GM12878 (cell line): ENCODE measurements around the gene SIRPD. TPM values are rescaled to one million over a fixed set of nuclear protein-coding genes. Genes with fewer than 3 reads are reported as not detected.

Experiments used
- FOXK2 ChIP-seq: fragments of 450-650 bp; IDR thresholded peaks from 2 replicates; pipeline ENCODE4 v1.6.1; 2017; ENCODE audit warnings: mild to moderate bottlenecking, moderate library complexity
- JUNB ChIP-seq: IDR thresholded peaks from 2 replicates; pipeline ENCODE4 v1.6.1; 2016; ENCODE audit warnings: antibody characterized with exemption, mild to moderate bottlenecking
- PAX5 ChIP-seq: IDR thresholded peaks from 2 replicates; pipeline ENCODE4 v1.6.1; 2011; ENCODE audit warnings: low read depth, low read length, borderline replicate concordance
- PML ChIP-seq: IDR thresholded peaks from 2 replicates; pipeline ENCODE4 v1.6.1; 2012; ENCODE audit warnings: low read length, inconsistent platforms
- SMC3 ChIP-seq: IDR thresholded peaks from 2 replicates; pipeline ENCODE4 v1.6.1; 2011; ENCODE audit warnings: low read length, improper control_type of control experiment, borderline replicate concordance
- TBL1XR1 ChIP-seq: IDR thresholded peaks from 2 replicates; pipeline ENCODE4 v1.6.1; 2012; ENCODE audit warnings: low read depth, low read length, improper control_type of control experiment
- ZNF207 ChIP-seq: fragments of 450-650 bp; IDR thresholded peaks from 2 replicates; pipeline ENCODE4 v1.6.1; 2014; ENCODE audit warnings: antibody characterized with exemption, mild to moderate bottlenecking, borderline replicate concordance
- polyA plus RNA-seq, 11 experiments: library from polyadenylated mRNA; depleted of rRNA in 4 of 11; unstranded in 6 of 11; stranded (reverse) in 5 of 11; fragments of >200 nt; fragmentation: Nextera tagmentation in 4 of 11; fragmentation: Illumina TruSeq in 1 of 11; extraction: Ambion mirVana in 4 of 11; extraction: Trizol in 1 of 11; gene quantifications; 1 replicate in 1 of 11; 2 replicates in 10 of 11; pipeline versions ENCODE4 v1.2.1 to v1.2.3, GENCODE V29; 2011 to 2016; ENCODE audit warnings: inconsistent platforms in 2 of 11, missing spikeins in 2 of 11, low read depth in 1 of 11
- total RNA-seq, 4 experiments: library from RNA; depleted of rRNA in 3 of 4; stranded (reverse); fragments of >200 nt in 3 of 4; fragmentation: Illumina TruSeq in 1 of 4; extraction: Trizol in 1 of 4; gene quantifications; 2 replicates each; pipeline versions ENCODE4 v1.2.1 to v1.2.3, GENCODE V29; 2013 to 2021
- TF ChIP-seq, protein P1 (sequence below): fragments of 450-650 bp; IDR thresholded peaks from 2 replicates; pipeline ENCODE4 v1.6.1; 2018; ENCODE audit warnings: mild to moderate bottlenecking, low read depth, moderate library complexity; ENCODE audit not compliant: partially characterized antibody
- TF ChIP-seq, protein P2 (sequence below): fragments of 450-650 bp; IDR thresholded peaks from 2 replicates; pipeline ENCODE4 v1.6.1; 2016; ENCODE audit warnings: mild to moderate bottlenecking
- TF ChIP-seq, protein P3 (sequence below): IDR thresholded peaks from 2 replicates; pipeline ENCODE4 v1.6.1; 2012; ENCODE audit warnings: low read length, inconsistent platforms
- TF ChIP-seq, protein P4 (sequence below): IDR thresholded peaks from 2 replicates; pipeline ENCODE4 v1.6.1; 2012; ENCODE audit warnings: low read depth, low read length, improper control_type of control experiment
- TF ChIP-seq, protein P5 (sequence below): fragments of 450-650 bp; formaldehyde crosslinking; IDR thresholded peaks from 2 replicates; pipeline ENCODE4 v1.5.0; 2022; ENCODE audit warnings: mild to moderate bottlenecking, missing genetic modification characterization
- TF ChIP-seq, protein P6 (sequence below): fragments of 450-650 bp; IDR thresholded peaks from 2 replicates; pipeline ENCODE4 v1.6.1; 2017; ENCODE audit warnings: mild to moderate bottlenecking
- TF ChIP-seq, protein P7 (sequence below), 3 experiments: IDR thresholded peaks in 2 of 3; conservative IDR thresholded peaks in 1 of 3; 2 replicates each; pipeline ENCODE4 v1.5.1; 2011; ENCODE audit warnings: low read depth in 3 of 3, low read length in 3 of 3, mild to moderate bottlenecking in 3 of 3, control low read depth in 2 of 3, moderate library complexity in 2 of 3, inconsistent platforms in 1 of 3, mixed read lengths in 1 of 3; ENCODE audit not compliant: control insufficient read depth in 2 of 3, insufficient read depth in 1 of 3; ENCODE audit errors: extremely low read depth in 1 of 3

Gene SIRPD
- total and polyA plus RNA-seq, 10 of the 15 experiments (the other 5 are each of a cell fraction or from before 2014, with no cell fraction given) = 0.10 to 1.6 (median 0.88) TPM

DNA sequence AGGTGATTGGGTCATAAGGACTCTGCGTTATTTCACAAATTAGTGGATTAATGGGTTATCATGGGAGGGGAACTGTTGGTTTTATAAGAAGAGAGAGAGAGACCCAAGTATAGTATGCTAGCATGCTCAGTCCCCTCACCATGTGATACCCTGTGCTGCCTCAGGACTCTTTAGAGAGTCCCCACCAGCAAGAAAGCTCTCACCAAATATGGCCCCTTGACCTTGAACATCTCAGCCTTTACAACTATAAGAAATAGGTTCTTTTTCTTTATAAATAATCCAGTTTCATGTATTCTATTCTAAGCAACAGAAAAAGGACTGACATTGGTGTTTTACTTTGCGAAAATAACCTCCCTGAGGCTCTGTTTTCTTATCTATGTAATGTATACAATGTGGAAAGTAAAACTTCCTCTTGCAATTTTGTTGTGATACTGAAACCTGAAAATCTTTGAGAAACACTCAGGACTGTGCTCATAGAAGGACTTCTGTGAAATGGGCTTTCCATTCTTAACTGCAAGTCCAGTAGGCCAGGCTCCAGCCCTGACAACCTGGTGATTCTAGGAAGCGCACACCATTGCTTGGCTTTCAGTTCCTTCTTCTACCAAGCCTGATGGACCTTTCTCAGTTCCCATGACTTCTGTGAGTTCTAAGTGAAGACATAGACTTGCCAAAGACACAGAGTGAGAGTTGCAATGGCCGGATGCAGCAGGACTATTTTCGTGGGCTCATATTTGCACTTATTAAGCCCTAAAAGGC lies 21.9 kb downstream of the SIRPD start (continued):
- TF ChIP-seq, protein P1, sequence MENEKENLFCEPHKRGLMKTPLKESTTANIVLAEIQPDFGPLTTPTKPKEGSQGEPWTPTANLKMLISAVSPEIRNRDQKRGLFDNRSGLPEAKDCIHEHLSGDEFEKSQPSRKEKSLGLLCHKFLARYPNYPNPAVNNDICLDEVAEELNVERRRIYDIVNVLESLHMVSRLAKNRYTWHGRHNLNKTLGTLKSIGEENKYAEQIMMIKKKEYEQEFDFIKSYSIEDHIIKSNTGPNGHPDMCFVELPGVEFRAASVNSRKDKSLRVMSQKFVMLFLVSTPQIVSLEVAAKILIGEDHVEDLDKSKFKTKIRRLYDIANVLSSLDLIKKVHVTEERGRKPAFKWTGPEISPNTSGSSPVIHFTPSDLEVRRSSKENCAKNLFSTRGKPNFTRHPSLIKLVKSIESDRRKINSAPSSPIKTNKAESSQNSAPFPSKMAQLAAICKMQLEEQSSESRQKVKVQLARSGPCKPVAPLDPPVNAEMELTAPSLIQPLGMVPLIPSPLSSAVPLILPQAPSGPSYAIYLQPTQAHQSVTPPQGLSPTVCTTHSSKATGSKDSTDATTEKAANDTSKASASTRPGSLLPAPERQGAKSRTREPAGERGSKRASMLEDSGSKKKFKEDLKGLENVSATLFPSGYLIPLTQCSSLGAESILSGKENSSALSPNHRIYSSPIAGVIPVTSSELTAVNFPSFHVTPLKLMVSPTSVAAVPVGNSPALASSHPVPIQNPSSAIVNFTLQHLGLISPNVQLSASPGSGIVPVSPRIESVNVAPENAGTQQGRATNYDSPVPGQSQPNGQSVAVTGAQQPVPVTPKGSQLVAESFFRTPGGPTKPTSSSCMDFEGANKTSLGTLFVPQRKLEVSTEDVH = no peak
- TF ChIP-seq PAX5 (peak; percentile 88), JUNB (peak; percentile 14; the same call in 1 of the 2 replicates), TBL1XR1 (peak; percentile 80; the same call in 1 of the 2 replicates), ZNF207 (no peak), PML (no peak), SMC3 (peak; percentile 20; the same call in 1 of the 2 replicates), FOXK2 (no peak)
- TF ChIP-seq, protein P2, sequence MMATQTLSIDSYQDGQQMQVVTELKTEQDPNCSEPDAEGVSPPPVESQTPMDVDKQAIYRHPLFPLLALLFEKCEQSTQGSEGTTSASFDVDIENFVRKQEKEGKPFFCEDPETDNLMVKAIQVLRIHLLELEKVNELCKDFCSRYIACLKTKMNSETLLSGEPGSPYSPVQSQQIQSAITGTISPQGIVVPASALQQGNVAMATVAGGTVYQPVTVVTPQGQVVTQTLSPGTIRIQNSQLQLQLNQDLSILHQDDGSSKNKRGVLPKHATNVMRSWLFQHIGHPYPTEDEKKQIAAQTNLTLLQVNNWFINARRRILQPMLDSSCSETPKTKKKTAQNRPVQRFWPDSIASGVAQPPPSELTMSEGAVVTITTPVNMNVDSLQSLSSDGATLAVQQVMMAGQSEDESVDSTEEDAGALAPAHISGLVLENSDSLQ = no peak
- TF ChIP-seq, protein P3, sequence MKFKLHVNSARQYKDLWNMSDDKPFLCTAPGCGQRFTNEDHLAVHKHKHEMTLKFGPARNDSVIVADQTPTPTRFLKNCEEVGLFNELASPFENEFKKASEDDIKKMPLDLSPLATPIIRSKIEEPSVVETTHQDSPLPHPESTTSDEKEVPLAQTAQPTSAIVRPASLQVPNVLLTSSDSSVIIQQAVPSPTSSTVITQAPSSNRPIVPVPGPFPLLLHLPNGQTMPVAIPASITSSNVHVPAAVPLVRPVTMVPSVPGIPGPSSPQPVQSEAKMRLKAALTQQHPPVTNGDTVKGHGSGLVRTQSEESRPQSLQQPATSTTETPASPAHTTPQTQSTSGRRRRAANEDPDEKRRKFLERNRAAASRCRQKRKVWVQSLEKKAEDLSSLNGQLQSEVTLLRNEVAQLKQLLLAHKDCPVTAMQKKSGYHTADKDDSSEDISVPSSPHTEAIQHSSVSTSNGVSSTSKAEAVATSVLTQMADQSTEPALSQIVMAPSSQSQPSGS = peak; percentile 89
- TF ChIP-seq, protein P4, sequence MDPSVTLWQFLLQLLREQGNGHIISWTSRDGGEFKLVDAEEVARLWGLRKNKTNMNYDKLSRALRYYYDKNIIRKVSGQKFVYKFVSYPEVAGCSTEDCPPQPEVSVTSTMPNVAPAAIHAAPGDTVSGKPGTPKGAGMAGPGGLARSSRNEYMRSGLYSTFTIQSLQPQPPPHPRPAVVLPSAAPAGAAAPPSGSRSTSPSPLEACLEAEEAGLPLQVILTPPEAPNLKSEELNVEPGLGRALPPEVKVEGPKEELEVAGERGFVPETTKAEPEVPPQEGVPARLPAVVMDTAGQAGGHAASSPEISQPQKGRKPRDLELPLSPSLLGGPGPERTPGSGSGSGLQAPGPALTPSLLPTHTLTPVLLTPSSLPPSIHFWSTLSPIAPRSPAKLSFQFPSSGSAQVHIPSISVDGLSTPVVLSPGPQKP = no peak
- TF ChIP-seq, protein P5, sequence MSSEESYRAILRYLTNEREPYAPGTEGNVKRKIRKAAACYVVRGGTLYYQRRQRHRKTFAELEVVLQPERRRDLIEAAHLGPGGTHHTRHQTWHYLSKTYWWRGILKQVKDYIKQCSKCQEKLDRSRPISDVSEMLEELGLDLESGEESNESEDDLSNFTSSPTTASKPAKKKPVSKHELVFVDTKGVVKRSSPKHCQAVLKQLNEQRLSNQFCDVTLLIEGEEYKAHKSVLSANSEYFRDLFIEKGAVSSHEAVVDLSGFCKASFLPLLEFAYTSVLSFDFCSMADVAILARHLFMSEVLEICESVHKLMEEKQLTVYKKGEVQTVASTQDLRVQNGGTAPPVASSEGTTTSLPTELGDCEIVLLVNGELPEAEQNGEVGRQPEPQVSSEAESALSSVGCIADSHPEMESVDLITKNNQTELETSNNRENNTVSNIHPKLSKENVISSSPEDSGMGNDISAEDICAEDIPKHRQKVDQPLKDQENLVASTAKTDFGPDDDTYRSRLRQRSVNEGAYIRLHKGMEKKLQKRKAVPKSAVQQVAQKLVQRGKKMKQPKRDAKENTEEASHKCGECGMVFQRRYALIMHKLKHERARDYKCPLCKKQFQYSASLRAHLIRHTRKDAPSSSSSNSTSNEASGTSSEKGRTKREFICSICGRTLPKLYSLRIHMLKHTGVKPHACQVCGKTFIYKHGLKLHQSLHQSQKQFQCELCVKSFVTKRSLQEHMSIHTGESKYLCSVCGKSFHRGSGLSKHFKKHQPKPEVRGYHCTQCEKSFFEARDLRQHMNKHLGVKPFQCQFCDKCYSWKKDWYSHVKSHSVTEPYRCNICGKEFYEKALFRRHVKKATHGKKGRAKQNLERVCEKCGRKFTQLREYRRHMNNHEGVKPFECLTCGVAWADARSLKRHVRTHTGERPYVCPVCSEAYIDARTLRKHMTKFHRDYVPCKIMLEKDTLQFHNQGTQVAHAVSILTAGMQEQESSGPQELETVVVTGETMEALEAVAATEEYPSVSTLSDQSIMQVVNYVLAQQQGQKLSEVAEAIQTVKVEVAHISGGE (CRISPR knock-in tag) = no peak
- TF ChIP-seq, protein P6, sequence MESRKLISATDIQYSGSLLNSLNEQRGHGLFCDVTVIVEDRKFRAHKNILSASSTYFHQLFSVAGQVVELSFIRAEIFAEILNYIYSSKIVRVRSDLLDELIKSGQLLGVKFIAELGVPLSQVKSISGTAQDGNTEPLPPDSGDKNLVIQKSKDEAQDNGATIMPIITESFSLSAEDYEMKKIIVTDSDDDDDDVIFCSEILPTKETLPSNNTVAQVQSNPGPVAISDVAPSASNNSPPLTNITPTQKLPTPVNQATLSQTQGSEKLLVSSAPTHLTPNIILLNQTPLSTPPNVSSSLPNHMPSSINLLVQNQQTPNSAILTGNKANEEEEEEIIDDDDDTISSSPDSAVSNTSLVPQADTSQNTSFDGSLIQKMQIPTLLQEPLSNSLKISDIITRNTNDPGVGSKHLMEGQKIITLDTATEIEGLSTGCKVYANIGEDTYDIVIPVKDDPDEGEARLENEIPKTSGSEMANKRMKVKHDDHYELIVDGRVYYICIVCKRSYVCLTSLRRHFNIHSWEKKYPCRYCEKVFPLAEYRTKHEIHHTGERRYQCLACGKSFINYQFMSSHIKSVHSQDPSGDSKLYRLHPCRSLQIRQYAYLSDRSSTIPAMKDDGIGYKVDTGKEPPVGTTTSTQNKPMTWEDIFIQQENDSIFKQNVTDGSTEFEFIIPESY = no peak
- TF ChIP-seq, protein P7, sequence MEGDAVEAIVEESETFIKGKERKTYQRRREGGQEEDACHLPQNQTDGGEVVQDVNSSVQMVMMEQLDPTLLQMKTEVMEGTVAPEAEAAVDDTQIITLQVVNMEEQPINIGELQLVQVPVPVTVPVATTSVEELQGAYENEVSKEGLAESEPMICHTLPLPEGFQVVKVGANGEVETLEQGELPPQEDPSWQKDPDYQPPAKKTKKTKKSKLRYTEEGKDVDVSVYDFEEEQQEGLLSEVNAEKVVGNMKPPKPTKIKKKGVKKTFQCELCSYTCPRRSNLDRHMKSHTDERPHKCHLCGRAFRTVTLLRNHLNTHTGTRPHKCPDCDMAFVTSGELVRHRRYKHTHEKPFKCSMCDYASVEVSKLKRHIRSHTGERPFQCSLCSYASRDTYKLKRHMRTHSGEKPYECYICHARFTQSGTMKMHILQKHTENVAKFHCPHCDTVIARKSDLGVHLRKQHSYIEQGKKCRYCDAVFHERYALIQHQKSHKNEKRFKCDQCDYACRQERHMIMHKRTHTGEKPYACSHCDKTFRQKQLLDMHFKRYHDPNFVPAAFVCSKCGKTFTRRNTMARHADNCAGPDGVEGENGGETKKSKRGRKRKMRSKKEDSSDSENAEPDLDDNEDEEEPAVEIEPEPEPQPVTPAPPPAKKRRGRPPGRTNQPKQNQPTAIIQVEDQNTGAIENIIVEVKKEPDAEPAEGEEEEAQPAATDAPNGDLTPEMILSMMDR (IDR thresholded peaks at IDR 0.05 in 2 of 3, conservative IDR thresholded peaks at IDR 0.05 in 1 of 3; ENCODE audit: control insufficient read depth in 2 of 3, extremely low read depth in 1 of 3, insufficient read depth in 1 of 3, low read depth in 3 of 3, low read length in 3 of 3) = no peak
